Right lobe of liver (tissue), 4 donors: ENCODE measurements around the gene DHX40.

ENCODE experiments used
- POLR2A ChIP-seq: fragments of 450-650 bp; IDR thresholded peaks from one replicate; pipeline ENCODE4 v1.6.1; 2017; ENCODE audit warnings: antibody characterized with exemption, mild to moderate bottlenecking
- TF ChIP-seq, protein P1 (sequence below), 4 donors: fragments of 200-600 bp in 3 of 4; fragments of 450-650 bp in 1 of 4; IDR thresholded peaks; one replicate each; pipeline versions ENCODE4 v1.5.1 to v1.8.0; 2016 to 2022; ENCODE audit warnings: antibody characterized with exemption in 4 of 4, mild to moderate bottlenecking in 2 of 4
- donor health status: DM: no; HTN: no; CAD: no.
- donor health status: DM: no; HTN: no; CAD: no.
- donor health status: DM: no; HTN: yes; CAD: no.

DNA sequence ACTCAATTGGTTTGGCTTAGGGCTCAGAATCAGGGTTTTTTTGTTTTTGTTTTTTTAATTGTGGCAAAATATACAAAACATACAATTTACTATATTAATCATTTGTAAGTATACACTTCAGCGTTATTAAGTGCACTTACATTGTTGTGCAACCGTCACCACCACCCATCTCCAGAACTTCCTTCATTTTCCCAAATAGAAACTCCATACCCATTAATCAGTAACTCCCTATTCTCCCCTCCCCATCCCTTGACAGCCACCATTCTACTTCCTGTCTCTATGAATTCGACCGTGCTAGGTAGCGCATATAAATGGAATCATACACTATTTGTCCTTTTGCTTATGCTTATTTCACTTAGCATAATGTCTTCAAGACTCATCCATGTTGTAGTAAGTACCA lies 45.2 kb upstream of the DHX40 start:
- TF ChIP-seq, protein P1, sequence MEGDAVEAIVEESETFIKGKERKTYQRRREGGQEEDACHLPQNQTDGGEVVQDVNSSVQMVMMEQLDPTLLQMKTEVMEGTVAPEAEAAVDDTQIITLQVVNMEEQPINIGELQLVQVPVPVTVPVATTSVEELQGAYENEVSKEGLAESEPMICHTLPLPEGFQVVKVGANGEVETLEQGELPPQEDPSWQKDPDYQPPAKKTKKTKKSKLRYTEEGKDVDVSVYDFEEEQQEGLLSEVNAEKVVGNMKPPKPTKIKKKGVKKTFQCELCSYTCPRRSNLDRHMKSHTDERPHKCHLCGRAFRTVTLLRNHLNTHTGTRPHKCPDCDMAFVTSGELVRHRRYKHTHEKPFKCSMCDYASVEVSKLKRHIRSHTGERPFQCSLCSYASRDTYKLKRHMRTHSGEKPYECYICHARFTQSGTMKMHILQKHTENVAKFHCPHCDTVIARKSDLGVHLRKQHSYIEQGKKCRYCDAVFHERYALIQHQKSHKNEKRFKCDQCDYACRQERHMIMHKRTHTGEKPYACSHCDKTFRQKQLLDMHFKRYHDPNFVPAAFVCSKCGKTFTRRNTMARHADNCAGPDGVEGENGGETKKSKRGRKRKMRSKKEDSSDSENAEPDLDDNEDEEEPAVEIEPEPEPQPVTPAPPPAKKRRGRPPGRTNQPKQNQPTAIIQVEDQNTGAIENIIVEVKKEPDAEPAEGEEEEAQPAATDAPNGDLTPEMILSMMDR (IDR thresholded peaks at IDR 0.05): no peak
- no peak for TF ChIP-seq POLR2A
